HepG2 (cell line): ENCODE data around the gene KIN.

ENCODE experiments used
- CBX5 ChIP-seq: sonication (generic); formaldehyde crosslinking; IDR thresholded peaks from 2 replicates; pipeline ENCODE4 v1.4.0; 2020; ENCODE audit warnings: missing genetic modification reagents, borderline replicate concordance
- CTCF ChIP-seq: sonication (generic); formaldehyde crosslinking; IDR thresholded peaks from 2 replicates; pipeline ENCODE4 v1.5.0; 2020; ENCODE audit warnings: mild to moderate bottlenecking, missing genetic modification reagents, moderate library complexity
- POLR2A ChIP-seq, 2 experiments: IDR thresholded peaks; 2 replicates each; pipeline ENCODE4 v1.6.1; 2011; ENCODE audit warnings: low read depth in 2 of 2, low read length in 2 of 2, mild to moderate bottlenecking in 1 of 2, moderate library complexity in 1 of 2; ENCODE audit not compliant: insufficient read depth in 1 of 2
- POLR2AphosphoS5 ChIP-seq: IDR thresholded peaks from 2 replicates; pipeline ENCODE4 v1.6.1; 2012; ENCODE audit warnings: low read depth, low read length
- TARDBP ChIP-seq: sonication (generic); formaldehyde crosslinking; IDR thresholded peaks from 2 replicates; pipeline ENCODE4 v1.8.0; 2022; ENCODE audit warnings: mild to moderate bottlenecking, missing genetic modification reagents
- THAP7 ChIP-seq: sonication (generic); formaldehyde crosslinking; IDR thresholded peaks from 2 replicates; pipeline ENCODE4 v1.8.1; 2023; ENCODE audit warnings: mild to moderate bottlenecking, missing genetic modification reagents
- USF2 ChIP-seq, 2 experiments: sonication (generic) in 1 of 2; formaldehyde crosslinking in 1 of 2; IDR thresholded peaks; 2 replicates each; pipeline versions ENCODE4 v1.5.1 to v1.6.1; 2011 to 2020; ENCODE audit warnings: borderline replicate concordance in 1 of 2, low read depth in 1 of 2, low read length in 1 of 2, mild to moderate bottlenecking in 1 of 2, missing genetic modification reagents in 1 of 2, moderate library complexity in 1 of 2
- ZBTB1 ChIP-seq: sonication (generic); formaldehyde crosslinking; IDR thresholded peaks from 2 replicates; pipeline ENCODE4 v1.4.0; 2020; ENCODE audit warnings: missing genetic modification reagents, borderline replicate concordance
- ZNF569 ChIP-seq: sonication (generic); formaldehyde crosslinking; IDR thresholded peaks from 2 replicates; pipeline ENCODE4 v1.5.0; 2020; ENCODE audit warnings: mild to moderate bottlenecking, missing genetic modification reagents, moderate library complexity, borderline replicate concordance
- ZNF580 ChIP-seq: IDR thresholded peaks from 2 replicates; pipeline ENCODE4 v1.6.1; 2016; ENCODE audit warnings: low read depth, borderline replicate concordance
- ZNF605 ChIP-seq: sonication (generic); formaldehyde crosslinking; IDR thresholded peaks from 2 replicates; pipeline ENCODE4 v1.8.0; 2022; ENCODE audit warnings: mild to moderate bottlenecking, missing genetic modification reagents

GRCh38 chr10:7766241-7766640 lies 21.6 kb downstream of the KIN start:
- TF ChIP-seq POLR2AphosphoS5 (no peak), TARDBP (no peak), ZNF605 (CRISPR knock-in tag) (no peak), POLR2A (IDR thresholded peaks at IDR 0.05; ENCODE audit: insufficient read depth in 1 of 2, low read depth in 2 of 2, low read length in 2 of 2) (no peak), ZNF569 (CRISPR knock-in tag) (no peak), ZBTB1 (CRISPR knock-in tag) (no peak), CTCF (CRISPR knock-in tag) (no peak), USF2 (IDR thresholded peaks at IDR 0.05; ENCODE audit: low read depth, low read length) (no peak), USF2 (CRISPR knock-in tag; IDR thresholded peaks at IDR 0.05; ENCODE audit: borderline replicate concordance) (no peak), ZNF580 (no peak), CBX5 (CRISPR knock-in tag) (no peak), THAP7 (CRISPR knock-in tag) (no peak)
